Activated T-cell treated with anti-CD3 and anti-CD28 coated beads, Interleukin-2, amount 50 U/mL, for 24 hours (primary cell): Measurements from ENCODE around the gene RNH1.
"Not testable (repeated sequence)": the region's sequence is repeated elsewhere in the genome, so short reads cannot be mapped to it uniquely, and the experiment has no call there.

Experiments used
- DNase-seq: peaks from one replicate; pipeline ENCODE4 v3.0.0-alpha.2; 2020
- H3K27ac Mint-ChIP-seq: 2 replicates; pipeline ENCODE4 v1.8.0; 2020; ENCODE audit warnings: mild to moderate bottlenecking, mixed read lengths
- H3K27me3 Mint-ChIP-seq: 2 replicates; pipeline ENCODE4 v1.8.0; 2020; ENCODE audit warnings: mixed read lengths
- H3K36me3 Mint-ChIP-seq: 2 replicates; pipeline ENCODE4 v1.8.0; 2020; ENCODE audit warnings: low read depth, mixed read lengths
- H3K4me1 Mint-ChIP-seq: 2 replicates; pipeline ENCODE4 v1.8.0; 2020; ENCODE audit warnings: low read depth, mixed read lengths
- H3K4me3 Mint-ChIP-seq: 2 replicates; pipeline ENCODE4 v1.8.0; 2020; ENCODE audit warnings: mild to moderate bottlenecking, moderate library complexity, mixed read lengths
- H3K9me3 Mint-ChIP-seq: 2 replicates; pipeline ENCODE4 v1.8.0; 2020; ENCODE audit warnings: mixed read lengths

Gene RNH1

GRCh38 chr11:471468-472145, 35.4 kb downstream of the RNH1 start:
- H3K36me3 Mint-ChIP-seq, result peaks cover 6% of the 10 kb centered on the region
- H3K9me3 Mint-ChIP-seq, result no peaks in the 10 kb centered on the region
- no peak overlapping the region for H3K4me3 Mint-ChIP-seq
- DNase-seq, result no peak
- no peak overlapping the region for H3K27ac Mint-ChIP-seq
- H3K4me1 Mint-ChIP-seq, result no peaks in the 10 kb centered on the region
- no peaks in the 10 kb centered on the region for H3K27me3 Mint-ChIP-seq

GRCh38 chr11:469684-470560, 37.1 kb downstream of the RNH1 start:
- Mint-ChIP-seq H3K4me1 (no peaks in the 10 kb centered on the region), H3K27me3 (no peaks in the 10 kb centered on the region), H3K36me3 (peaks cover 20% of the 10 kb centered on the region), H3K4me3 (no peak overlapping the region), H3K27ac (peak overlapping the region; percentile 5), H3K9me3 (no peaks in the 10 kb centered on the region)
- DNase-seq, result no peak

- Mint-ChIP-seq H3K36me3 (peaks cover 22% of the 10 kb centered on the region), H3K27ac (peak overlapping the region; percentile 5)
- H3K9me3 Mint-ChIP-seq, H3K4me3 Mint-ChIP-seq, DNase-seq, H3K27me3 Mint-ChIP-seq, H3K4me1 Mint-ChIP-seq: not testable (repeated sequence)
These were observed 37.9 kb downstream of the RNH1 start for GRCh38 chr11:469026-469683.

- H3K9me3 Mint-ChIP-seq, result no peaks in the 10 kb centered on the region
- H3K27me3 Mint-ChIP-seq, result no peaks in the 10 kb centered on the region
- no peaks in the 10 kb centered on the region for H3K4me1 Mint-ChIP-seq
- no peak overlapping the region for H3K27ac Mint-ChIP-seq
- peaks cover 22% of the 10 kb centered on the region for H3K36me3 Mint-ChIP-seq
- H3K4me3 Mint-ChIP-seq, result no peak overlapping the region
- DNase-seq, result no peak
These were observed 38.5 kb downstream of the RNH1 start for GRCh38 chr11:468493-468892.

GRCh38 chr11:468036-468435, 39.0 kb downstream of the RNH1 start:
- Mint-ChIP-seq H3K4me3 (no peak overlapping the region), H3K27ac (no peak overlapping the region), H3K4me1 (no peaks in the 10 kb centered on the region), H3K9me3 (no peaks in the 10 kb centered on the region), H3K27me3 (no peaks in the 10 kb centered on the region), H3K36me3 (peaks cover 25% of the 10 kb centered on the region)
- no peak for DNase-seq

GRCh38 chr11:465896-466530, 41.0 kb downstream of the RNH1 start:
- no peak for DNase-seq
- H3K4me1 Mint-ChIP-seq, result no peaks in the 10 kb centered on the region
- no peaks in the 10 kb centered on the region for H3K9me3 Mint-ChIP-seq
- no peaks in the 10 kb centered on the region for H3K27me3 Mint-ChIP-seq
- H3K27ac Mint-ChIP-seq, result peak overlapping the region; percentile 47
- H3K4me3 Mint-ChIP-seq, result no peak overlapping the region
- peaks cover 39% of the 10 kb centered on the region for H3K36me3 Mint-ChIP-seq

GRCh38 chr11:464316-464715, 42.7 kb downstream of the RNH1 start:
- Mint-ChIP-seq H3K4me1 (no peaks in the 10 kb centered on the region), H3K36me3 (peaks cover 55% of the 10 kb centered on the region), H3K4me3 (no peak overlapping the region), H3K27me3 (no peaks in the 10 kb centered on the region), H3K9me3 (no peaks in the 10 kb centered on the region), H3K27ac (no peak overlapping the region)
- DNase-seq, result no peak

- no peak overlapping the region for H3K4me3 Mint-ChIP-seq
- H3K9me3 Mint-ChIP-seq, result no peaks in the 10 kb centered on the region
- H3K4me1 Mint-ChIP-seq, result peaks cover 7% of the 10 kb centered on the region
- peaks cover 66% of the 10 kb centered on the region for H3K36me3 Mint-ChIP-seq
- no peaks in the 10 kb centered on the region for H3K27me3 Mint-ChIP-seq
- H3K27ac Mint-ChIP-seq, result no peak overlapping the region
- no peak for DNase-seq
These were observed 44.7 kb downstream of the RNH1 start for GRCh38 chr11:462107-462890.

GRCh38 chr11:461626-462025, 45.4 kb downstream of the RNH1 start:
- Mint-ChIP-seq H3K4me3 (no peak overlapping the region), H3K27ac (no peak overlapping the region), H3K36me3 (peaks cover 68% of the 10 kb centered on the region), H3K9me3 (no peaks in the 10 kb centered on the region), H3K27me3 (no peaks in the 10 kb centered on the region), H3K4me1 (peaks cover 14% of the 10 kb centered on the region)
- DNase-seq, result no peak

- Mint-ChIP-seq H3K27me3 (no peaks in the 10 kb centered on the region), H3K9me3 (no peaks in the 10 kb centered on the region), H3K36me3 (peaks cover 71% of the 10 kb centered on the region), H3K4me3 (no peak overlapping the region), H3K4me1 (peaks cover 24% of the 10 kb centered on the region), H3K27ac (no peak overlapping the region)
- no peak for DNase-seq
These were observed 46.5 kb downstream of the RNH1 start for GRCh38 chr11:460331-461199.

GRCh38 chr11:459511-460220, 47.4 kb downstream of the RNH1 start:
- no peak for DNase-seq
- H3K27ac Mint-ChIP-seq, result no peak overlapping the region
- H3K9me3 Mint-ChIP-seq, result no peaks in the 10 kb centered on the region
- no peak overlapping the region for H3K4me3 Mint-ChIP-seq
- no peaks in the 10 kb centered on the region for H3K27me3 Mint-ChIP-seq
- peaks cover 31% of the 10 kb centered on the region for H3K4me1 Mint-ChIP-seq
- H3K36me3 Mint-ChIP-seq, result peaks cover 70% of the 10 kb centered on the region

GRCh38 chr11:457111-457760, 49.8 kb downstream of the RNH1 start:
- Mint-ChIP-seq H3K9me3 (no peaks in the 10 kb centered on the region), H3K4me3 (peak overlapping the region; percentile 42), H3K36me3 (peaks cover 80% of the 10 kb centered on the region), H3K27ac (peak overlapping the region; percentile 88), H3K4me1 (peaks cover 39% of the 10 kb centered on the region), H3K27me3 (no peaks in the 10 kb centered on the region)
- DNase-seq, result no peak
